IMR-90 (cell line): Measurements from ENCODE around the gene METTL27. TPM values are rescaled to one million over a fixed set of nuclear protein-coding genes. Genes with fewer than 3 reads are reported as not detected.

Experiments used
- ATAC-seq: fragments of 200-7000 bp; cut with Tn5 transposase; 2 replicates; pipeline ENCODE4 v1.9.1; 2020; ENCODE audit warnings: low read depth, mild to moderate bottlenecking, moderate library complexity
- BruUV-seq: library from RNA; stranded (reverse); fragments of 400-500 nt; replicated peaks from 2 replicates; lab custom pipeline; 2021; lab: Mats Ljungman, UMichigan
- CTCF ChIA-PET: fragments of 300-600 bp; formaldehyde crosslinking; extraction: SDS; loops from one replicate; lab custom pipeline; 2021; ENCODE audit warnings: antibody characterized with exemption; lab: Yijun Ruan, JAX
- POLR2A ChIA-PET: fragments of 300-600 bp; sonication (Branson Sonifier 250); formaldehyde crosslinking; loops from one replicate; lab custom pipeline; 2022; ENCODE audit warnings: antibody characterized with exemption; ENCODE audit not compliant: unreplicated experiment; lab: Charles Lee
- DNase-seq: peaks from one replicate; pipeline ENCODE4 v3.0.0; 2013
- H2AFZ ChIP-seq: replicated peaks from 2 replicates; pipeline ENCODE3; 2013; ENCODE audit warnings: low read length, mild to moderate bottlenecking; ENCODE audit not compliant: poor library complexity
- H2AK5ac ChIP-seq: 2 replicates; pipeline ENCODE4 v1.6.1; 2013; ENCODE audit warnings: low read depth, low read length, inconsistent platforms
- H2AK9ac ChIP-seq: replicated peaks from 2 replicates; pipeline ENCODE3; 2013; ENCODE audit warnings: mild to moderate bottlenecking, low read depth, low read length, moderate library complexity; ENCODE audit not compliant: poor library complexity
- H2BK120ac ChIP-seq: 2 replicates; pipeline ENCODE4 v1.6.1; 2013; ENCODE audit warnings: low read depth, low read length, inconsistent platforms
- H2BK15ac ChIP-seq: 3 replicates; pipeline ENCODE4 v1.6.1; 2013; ENCODE audit warnings: low read depth, low read length, inconsistent platforms
- H2BK20ac ChIP-seq: 2 replicates; pipeline ENCODE4 v1.6.1; 2013; ENCODE audit warnings: low read depth, mild to moderate bottlenecking, inconsistent platforms, low read length, moderate library complexity
- H2BK5ac ChIP-seq: 2 replicates; pipeline ENCODE4 v1.6.1; 2013; ENCODE audit warnings: mild to moderate bottlenecking, low read depth, low read length, inconsistent platforms; ENCODE audit not compliant: poor library complexity, severe bottlenecking
- H3K14ac ChIP-seq: replicated peaks from 2 replicates; pipeline ENCODE4 v1.6.1; 2013; ENCODE audit warnings: low read depth, low read length, inconsistent platforms
- H3K18ac ChIP-seq: 2 replicates; pipeline ENCODE4 v1.6.1; 2013; ENCODE audit warnings: low read depth, low read length, control low read depth
- H3K23ac ChIP-seq: 2 replicates; pipeline ENCODE4 v1.6.1; 2013; ENCODE audit warnings: low read depth, low read length, inconsistent platforms
- H3K27ac ChIP-seq: 2 replicates; pipeline ENCODE4 v1.5.1; 2013; ENCODE audit warnings: mild to moderate bottlenecking, control low read depth, low read length; ENCODE audit not compliant: insufficient read depth
- H3K27me3 ChIP-seq: 2 replicates; pipeline ENCODE4 v1.6.1; 2013; ENCODE audit warnings: low read length; ENCODE audit not compliant: control insufficient read depth, insufficient read depth
- H3K36me3 ChIP-seq: 2 replicates; pipeline ENCODE4 v1.6.1; 2013; ENCODE audit warnings: low read length, mixed read lengths; ENCODE audit not compliant: control insufficient read depth, insufficient read depth
- H3K4ac ChIP-seq: 2 replicates; pipeline ENCODE4 v1.6.1; 2013; ENCODE audit warnings: low read depth, low read length, inconsistent platforms
- H3K4me1 ChIP-seq: 2 replicates; pipeline ENCODE4 v1.6.1; 2013; ENCODE audit warnings: low read length, mixed read lengths; ENCODE audit not compliant: control insufficient read depth, insufficient read depth
- H3K4me2 ChIP-seq: 2 replicates; pipeline ENCODE4 v1.6.1; 2013; ENCODE audit warnings: low read depth, mild to moderate bottlenecking, control low read depth, low read length, moderate library complexity
- H3K4me3 ChIP-seq: 2 replicates; pipeline ENCODE4 v1.5.1; 2013; ENCODE audit warnings: low read depth, mild to moderate bottlenecking, control low read depth, low read length, moderate library complexity; ENCODE audit not compliant: insufficient read depth
- H3K56ac ChIP-seq: 2 replicates; pipeline ENCODE4 v1.6.1; 2013; ENCODE audit warnings: low read length, inconsistent platforms; ENCODE audit not compliant: insufficient read depth; ENCODE audit errors: extremely low read depth
- H3K79me1 ChIP-seq, 2 experiments: 2 replicates each; pipeline ENCODE4 v1.6.1; 2013; ENCODE audit warnings: low read length in 2 of 2, inconsistent platforms in 1 of 2, low read depth in 1 of 2
- H3K9ac ChIP-seq: 2 replicates; pipeline ENCODE4 v1.6.1; 2013; ENCODE audit warnings: low read depth, low read length, control low read depth
- H3K9me1 ChIP-seq: 2 replicates; pipeline ENCODE4 v1.6.1; 2013; ENCODE audit warnings: low read length, inconsistent platforms; ENCODE audit not compliant: insufficient read depth
- H3K9me3 ChIP-seq: 2 replicates; pipeline ENCODE4 v1.6.1; 2013; ENCODE audit warnings: low read length; ENCODE audit not compliant: control insufficient read depth, insufficient read depth
- H4K20me1 ChIP-seq: 2 replicates; pipeline ENCODE4 v1.6.1; 2013; ENCODE audit warnings: low read length, inconsistent platforms; ENCODE audit not compliant: insufficient read depth
- H4K5ac ChIP-seq: 2 replicates; pipeline ENCODE4 v1.6.1; 2013; ENCODE audit warnings: mild to moderate bottlenecking, low read depth, low read length, control low read depth
- H4K8ac ChIP-seq, 2 experiments: 2 replicates each; pipeline ENCODE4 v1.6.1; 2013; ENCODE audit warnings: low read depth in 2 of 2, low read length in 2 of 2, control low read depth in 1 of 2, inconsistent platforms in 1 of 2
- H4K91ac ChIP-seq: 2 replicates; pipeline ENCODE4 v1.6.1; 2013; ENCODE audit warnings: low read depth, low read length, inconsistent platforms; ENCODE audit not compliant: insufficient read depth
- BHLHE40 ChIP-seq: fragments of 150-350 bp; IDR thresholded peaks from 2 replicates; pipeline ENCODE4 v1.6.1; 2016; ENCODE audit warnings: mild to moderate bottlenecking, low read depth, low read length
- CEBPB ChIP-seq: IDR thresholded peaks from 2 replicates; pipeline ENCODE4 v1.6.1; 2012; ENCODE audit warnings: low read depth, low read length, improper control_type of control experiment
- CHD1 ChIP-seq: IDR thresholded peaks from 2 replicates; pipeline ENCODE4 v1.6.1; 2012; ENCODE audit warnings: low read depth, low read length, improper control_type of control experiment
- MAFK ChIP-seq: IDR thresholded peaks from 2 replicates; pipeline ENCODE4 v1.6.1; 2012; ENCODE audit warnings: low read depth, low read length, improper control_type of control experiment
- MAZ ChIP-seq: IDR thresholded peaks from 2 replicates; pipeline ENCODE4 v1.6.1; 2012; ENCODE audit warnings: low read depth, mild to moderate bottlenecking, low read length, improper control_type of control experiment, moderate library complexity, borderline replicate concordance
- MXI1 ChIP-seq: IDR thresholded peaks from 2 replicates; pipeline ENCODE4 v1.6.1; 2012; ENCODE audit warnings: low read depth, mild to moderate bottlenecking, low read length, moderate library complexity, borderline replicate concordance
- POLR2A ChIP-seq: IDR thresholded peaks from 2 replicates; pipeline ENCODE4 v1.6.1; 2012; ENCODE audit warnings: mild to moderate bottlenecking, low read depth, low read length
- RAD21 ChIP-seq: IDR thresholded peaks from 2 replicates; pipeline ENCODE4 v1.6.1; 2012; ENCODE audit warnings: low read length, improper control_type of control experiment
- RCOR1 ChIP-seq: IDR thresholded peaks from 2 replicates; pipeline ENCODE4 v1.6.1; 2012; ENCODE audit warnings: mild to moderate bottlenecking, low read length, improper control_type of control experiment; ENCODE audit not compliant: insufficient replicate concordance
- RFX5 ChIP-seq: IDR thresholded peaks from 2 replicates; pipeline ENCODE4 v1.8.0; 2012; ENCODE audit warnings: low read depth, mild to moderate bottlenecking, low read length, moderate library complexity
- SMC3 ChIP-seq: fragments of 150-350 bp; IDR thresholded peaks from 2 replicates; pipeline ENCODE4 v1.6.1; 2016; ENCODE audit warnings: low read depth, mild to moderate bottlenecking, antibody characterized with exemption, low read length, moderate library complexity
- WGBS, 2 experiments: methylation state at CpG; one replicate each; pipeline versions ENCODE4 v1.1.5 to v1.1.7; 2013; ENCODE audit warnings: missing lambda C conversion rate in 2 of 2; ENCODE audit not compliant: insufficient read length in 1 of 2; ENCODE audit errors: extremely low coverage in 2 of 2; 5-methylcytosine and 5-hydroxymethylcytosine counted together
- dilution Hi-C: fragments of 300-500 bp; cut with HindIII; formaldehyde crosslinking; loops from one replicate; pipeline ENCODE4 v1.14.3; 2018; ENCODE audit warnings: low sequenced_read_pairs; ENCODE audit not compliant: unreplicated experiment
- in situ Hi-C: fragments of 300-500 bp; cut with MboI; formaldehyde crosslinking; loops from 3 replicates; pipeline ENCODE4 v1.14.3; 2019; ENCODE audit warnings: low sequenced_read_pairs, inconsistent platforms, mixed read lengths
- intact Hi-C: fragments of 100-400 bp; cut with micrococcal nuclease; formaldehyde crosslinking; loops from 2 replicates; pipeline ENCODE4 v1.10.0; 2022
- polyA plus RNA-seq, 3 experiments: library from polyadenylated mRNA; depleted of rRNA; stranded (reverse); fragments of >200 nt; gene quantifications; 2 replicates each; pipeline ENCODE4 v1.2.3, GENCODE V29; 2012; ENCODE audit warnings: low replicate concordance in 1 of 3
- total RNA-seq: library from RNA; depleted of rRNA; stranded (reverse); fragments of >200 nt; gene quantifications from 2 replicates; pipeline ENCODE4 v1.2.3, GENCODE V29; 2012
- TF ChIP-seq, protein P1 (sequence below): fragments of 150-350 bp; IDR thresholded peaks from 2 replicates; pipeline ENCODE4 v1.6.1; 2016; ENCODE audit warnings: low read depth, mild to moderate bottlenecking, low read length, moderate library complexity, borderline replicate concordance
- TF ChIP-seq, protein P2 (sequence below): fragments of 150-350 bp; IDR thresholded peaks from 2 replicates; pipeline ENCODE4 v1.6.1; 2017; ENCODE audit warnings: mild to moderate bottlenecking, antibody characterized with exemption, low read length, low read depth

The METTL27 gene
- total and polyA plus RNA-seq, 2 of the 4 experiments (the other 2 are of a cell fraction) = 2.3 to 4.3 TPM

DNA sequence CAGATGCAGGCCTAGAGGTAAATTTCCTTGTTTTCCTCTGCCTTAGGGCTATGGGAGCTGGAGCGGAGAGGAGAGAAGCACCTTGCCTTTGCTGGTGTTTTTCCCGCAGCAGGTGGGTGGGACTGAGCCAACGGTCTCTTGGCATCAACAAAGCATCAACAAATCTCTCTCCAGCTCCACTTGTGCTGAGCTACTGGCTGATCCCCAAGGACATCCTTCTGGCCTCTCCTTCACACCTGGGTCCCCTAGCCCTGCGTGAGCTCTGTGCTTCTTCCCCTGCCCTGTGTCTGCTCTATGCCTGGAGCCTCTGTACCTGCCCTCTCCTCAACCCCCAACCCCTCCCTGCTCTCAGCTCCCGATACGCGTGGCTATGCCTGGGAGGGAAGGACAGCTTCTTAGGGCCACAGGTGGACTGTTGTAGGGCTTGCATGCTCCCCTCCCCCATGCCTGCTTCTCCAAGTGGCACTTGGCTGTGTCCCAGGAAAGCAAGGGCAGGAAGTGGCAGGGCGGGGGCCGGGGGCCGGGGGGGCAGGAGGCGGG is 14.7 kb downstream of the METTL27 start:
- Histone ChIP-seq H3K27me3 (no peaks in the 10 kb centered on the region), H3K4me1 (peaks cover 18% of the 10 kb centered on the region), H2BK20ac (no peak overlapping the region), H3K9ac (no peak overlapping the region), H2AFZ (peak overlapping the region; percentile 1), H3K9me3 (no peaks in the 10 kb centered on the region), H3K56ac (no peak overlapping the region), H2BK5ac (no peak overlapping the region), H4K8ac (peak overlapping the region in 1 of 2 experiments; percentile 10; a peak in 1 of 4 replicates), H2BK15ac (peak overlapping the region; percentile 74; the same call in 1 of the 3 replicates), H4K5ac (no peak overlapping the region), H3K14ac (no peak overlapping the region), H2BK120ac (peak overlapping the region; percentile 61), H2AK9ac (peak overlapping the region; percentile 77), H2AK5ac (peak overlapping the region; percentile 17), H3K4me2 (no peak overlapping the region), H3K23ac (no peak overlapping the region), H3K36me3 (no peaks in the 10 kb centered on the region), H4K91ac (no peak overlapping the region), H3K9me1 (peaks cover 35% of the 10 kb centered on the region), H3K79me1 (peaks cover 0 to 7% of the 10 kb centered on the region in 2 experiments; a peak in 1 of 4 replicates), H3K18ac (no peak overlapping the region), H3K4ac (peak overlapping the region; percentile 43), H4K20me1 (no peaks in the 10 kb centered on the region), H3K27ac (no peak overlapping the region), H3K4me3 (no peak overlapping the region)
- no peak for TF ChIP-seq RCOR1
- TF ChIP-seq BHLHE40 = no peak
- TF ChIP-seq RFX5 = no peak
- TF ChIP-seq MAZ = no peak
- TF ChIP-seq POLR2A = no peak
- no peak for TF ChIP-seq MAFK
- TF ChIP-seq, protein P1, sequence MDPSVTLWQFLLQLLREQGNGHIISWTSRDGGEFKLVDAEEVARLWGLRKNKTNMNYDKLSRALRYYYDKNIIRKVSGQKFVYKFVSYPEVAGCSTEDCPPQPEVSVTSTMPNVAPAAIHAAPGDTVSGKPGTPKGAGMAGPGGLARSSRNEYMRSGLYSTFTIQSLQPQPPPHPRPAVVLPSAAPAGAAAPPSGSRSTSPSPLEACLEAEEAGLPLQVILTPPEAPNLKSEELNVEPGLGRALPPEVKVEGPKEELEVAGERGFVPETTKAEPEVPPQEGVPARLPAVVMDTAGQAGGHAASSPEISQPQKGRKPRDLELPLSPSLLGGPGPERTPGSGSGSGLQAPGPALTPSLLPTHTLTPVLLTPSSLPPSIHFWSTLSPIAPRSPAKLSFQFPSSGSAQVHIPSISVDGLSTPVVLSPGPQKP = no peak
- TF ChIP-seq CHD1 = no peak
- TF ChIP-seq MXI1 = no peak
- TF ChIP-seq RAD21 = no peak
- no peak for TF ChIP-seq SMC3
- TF ChIP-seq CEBPB = no peak
- TF ChIP-seq, protein P2, sequence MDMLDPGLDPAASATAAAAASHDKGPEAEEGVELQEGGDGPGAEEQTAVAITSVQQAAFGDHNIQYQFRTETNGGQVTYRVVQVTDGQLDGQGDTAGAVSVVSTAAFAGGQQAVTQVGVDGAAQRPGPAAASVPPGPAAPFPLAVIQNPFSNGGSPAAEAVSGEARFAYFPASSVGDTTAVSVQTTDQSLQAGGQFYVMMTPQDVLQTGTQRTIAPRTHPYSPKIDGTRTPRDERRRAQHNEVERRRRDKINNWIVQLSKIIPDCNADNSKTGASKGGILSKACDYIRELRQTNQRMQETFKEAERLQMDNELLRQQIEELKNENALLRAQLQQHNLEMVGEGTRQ = no peak
- ATAC-seq (no peak), DNase-seq (no peak)
- dilution Hi-C loops = no loop called here
- in situ Hi-C loops = no loop called here
- BruUV-seq = no TSS peak
- 50% methylated on average over 3 of the region's 11 CpGs; no CpG with 5 or more reads in 1 of the 2 experiments for WGBS, 2 experiments
- intact Hi-C loops = no loop called here
- ChIA-PET CTCF (no interaction called here), POLR2A (interaction anchor here (0.6 kb wide), 1 partner anchor 15 kb away, joined by 3 read pairs; no protein-coding TSS in a partner anchor)
